Aorta (tissue), 5 donors: Measurements from ENCODE around the gene CYP46A1. TPM values are rescaled to one million over a fixed set of nuclear protein-coding genes. Genes with fewer than 3 reads are reported as not detected.
"Not testable (repeated sequence)": the region's sequence is repeated elsewhere in the genome, so short reads cannot be mapped to it uniquely, and the experiment has no call there.

Experiments
- ATAC-seq: fragments of 200-7000 bp; cut with Tn5 transposase; one replicate; pipeline ENCODE4 v1.9.1; 2022; ENCODE audit warnings: moderate library complexity; ENCODE audit not compliant: low FRiP score
- DNase-seq, 2 donors: peaks; one replicate each; pipeline ENCODE4 v3.0.0-alpha.2; 2020
- H3K27ac ChIP-seq, 2 donors: one replicate each; pipeline ENCODE4 v1.5.1; 2013; ENCODE audit warnings: low read length in 2 of 2, mild to moderate bottlenecking in 2 of 2, moderate library complexity in 2 of 2, control low read depth in 1 of 2, inconsistent platforms in 1 of 2, low read depth in 1 of 2
- H3K27me3 ChIP-seq, 2 donors: one replicate each; pipeline ENCODE4 v1.6.1; 2013; ENCODE audit warnings: control low read depth in 1 of 2, low read length in 1 of 2, mild to moderate bottlenecking in 1 of 2, moderate library complexity in 1 of 2; ENCODE audit not compliant: insufficient read depth in 2 of 2, control insufficient read depth in 1 of 2
- H3K36me3 ChIP-seq, 2 donors: one replicate each; pipeline ENCODE4 v1.6.1; 2013; ENCODE audit warnings: control low read depth in 1 of 2, low read length in 1 of 2, mild to moderate bottlenecking in 1 of 2; ENCODE audit not compliant: insufficient read depth in 2 of 2, control insufficient read depth in 1 of 2
- H3K4me1 ChIP-seq, 2 donors: one replicate each; pipeline ENCODE4 v1.6.1; 2013; ENCODE audit warnings: low read length in 2 of 2, control low read depth in 1 of 2, mild to moderate bottlenecking in 1 of 2, moderate library complexity in 1 of 2; ENCODE audit not compliant: insufficient read depth in 2 of 2, control insufficient read depth in 1 of 2
- H3K4me3 ChIP-seq, 2 donors: one replicate each; pipeline ENCODE4 v1.5.1; 2013; ENCODE audit warnings: low read length in 2 of 2, control low read depth in 1 of 2, mild to moderate bottlenecking in 1 of 2
- H3K9me3 ChIP-seq: one replicate; pipeline ENCODE4 v1.6.1; 2013; ENCODE audit warnings: mild to moderate bottlenecking, low read length; ENCODE audit not compliant: control insufficient read depth
- WGBS, 2 donors: extraction: QIAGEN DNeasy Blood & Tissue Kit; methylation state at CpG; one replicate each; pipeline ENCODE4 v1.1.7; 2013; 5-methylcytosine and 5-hydroxymethylcytosine counted together
- intact Hi-C, 2 donors: fragments of 100-400 bp; cut with DNase I; formaldehyde crosslinking; loops; one replicate each; pipeline versions ENCODE4 v1.14.2 to v1.15.0; 2022
- long read RNA-seq, 2 donors: library from polyadenylated mRNA; unstranded; transcript quantifications; one replicate each; pipeline ENCODE4 v2.0.0, GENCODE V29; 2020 to 2021
- polyA plus RNA-seq, 2 donors: library from polyadenylated mRNA; stranded (reverse); fragments of 200-250 nt; gene quantifications; one replicate each; pipeline ENCODE4 v1.2.3, GENCODE V29; 2013
- total RNA-seq, 2 donors: library from RNA; stranded (reverse); fragmentation: NEBNext Ultra II Directional; extraction: Animal tissue kit (Norgen Biotek cat#: 25700); gene quantifications; one replicate each; pipeline ENCODE4 v1.2.1, GENCODE V29; 2021
- donor health status: healthy with polysubstance abuse.
- donor health status: Bipolar disorder and iron deficiency.
- donor health status: DM: no; HTN: no; CAD: no.
- donor health status: DM: no; HTN: no; CAD: no.
- donor health status: DM: yes; HTN: yes; CAD: no.

The CYP46A1 gene
- total RNA-seq (1 to 10 TPM in 1 of 2 donors, under 1 TPM in 1; 0.68 to 3.7 TPM), polyA plus RNA-seq (under 1 TPM in 1 of 2 donors, not detected in 1; 0.97 TPM)
- long read RNA-seq, donor 1, partial matches to known transcripts, result 1 of 2 reads
- long read RNA-seq, donor 1, other reads (novel, unspliced or antisense), result 1 of 2 reads
- long read RNA-seq, donor 2, partial matches to known transcripts, result 1 of 1 reads
- long read RNA-seq, donor 2, other reads (novel, unspliced or antisense), result 0 of 1 reads

DNA sequence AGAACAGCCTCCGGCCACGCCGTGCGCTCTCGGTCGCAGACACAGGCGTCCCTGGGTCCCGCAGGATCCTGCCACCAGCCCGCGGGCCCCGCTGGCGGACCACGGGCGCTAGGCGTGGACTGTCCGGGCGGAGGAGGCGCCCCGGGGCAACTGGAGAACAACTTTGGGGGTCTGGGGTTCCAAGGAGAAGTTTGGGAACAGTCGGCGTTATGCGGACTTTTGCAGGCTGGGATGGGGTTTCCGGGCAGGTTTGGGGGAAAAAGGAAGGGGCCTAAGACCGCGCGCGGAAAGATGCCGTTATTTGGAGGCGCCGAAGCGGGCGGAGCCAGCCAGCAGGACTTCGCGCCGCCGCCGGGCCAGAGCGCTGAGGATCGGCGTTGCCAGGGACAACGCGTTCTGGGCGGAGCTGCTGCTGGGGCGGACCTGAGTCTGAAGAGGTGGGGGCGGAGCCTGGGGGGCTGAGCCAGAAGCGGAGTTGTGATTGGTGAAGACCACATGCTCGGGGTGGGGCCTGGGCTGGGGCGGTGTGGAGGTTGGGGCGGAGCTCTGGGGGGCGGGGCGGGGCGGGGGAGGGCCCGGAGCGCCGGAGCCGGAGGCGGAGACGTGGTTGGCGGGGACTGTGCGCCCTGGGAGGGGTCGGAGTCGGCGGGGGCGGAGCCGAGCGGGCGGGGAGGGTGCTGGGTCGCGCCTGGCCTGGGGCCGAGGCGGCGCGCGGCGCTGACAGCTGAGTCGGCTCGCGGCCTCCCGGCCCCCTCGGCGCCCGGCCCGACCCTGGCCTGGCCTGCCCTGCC is at the start of gene CYP46A1:
Gene CYP46A1 (plus strand): TSS at position 680 of the 791 bp plus-strand sequence. CDS start 120 bp downstream, outside the sequence.
- intact Hi-C loops, result loop anchor here (1.0 to 10.0 kb wide), 5 partner anchors 108 to 531 kb away; partner anchors contain the start of gene EML1 (in 1 of the 2)
- WGBS, 2 donors, result 0% methylated on average over 45 to 83 of the region's 83 CpGs
- DNase-seq (peak; percentile 100), ATAC-seq (peak; percentile 98)
- Histone ChIP-seq H3K27me3 (no peaks in the 10 kb centered on the region), H3K36me3 (no peaks in the 10 kb centered on the region), H3K9me3 (no peaks in the 10 kb centered on the region), H3K4me3 (peak within 1 kb of the TSS; percentile 55 to 62), H3K4me1 (no peaks in the 10 kb centered on the region), H3K27ac (peak within 1 kb of the TSS in 1 of 2 donors; percentile 64)

DNA sequence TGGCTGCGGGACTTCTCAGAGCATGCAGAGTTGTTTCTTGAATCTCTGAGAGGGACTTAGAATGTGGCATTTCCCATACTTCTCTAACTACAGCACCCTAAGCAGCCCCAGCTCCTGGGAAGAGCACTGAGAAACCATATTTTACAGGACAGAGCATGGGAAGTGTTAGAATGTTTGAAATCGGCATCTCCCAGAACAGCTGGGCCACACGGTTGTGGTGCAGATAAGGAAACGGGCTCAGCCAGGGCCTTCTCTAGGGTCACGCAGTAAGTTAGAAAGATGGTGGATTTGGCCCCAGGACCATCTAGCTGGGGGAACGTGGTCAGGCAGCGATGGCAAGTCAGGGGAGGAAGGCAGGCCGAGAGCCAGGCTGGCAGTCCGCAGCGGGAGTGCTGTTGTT is 49.7 kb upstream of the CYP46A1 start:
- Histone ChIP-seq H3K9me3 (no peaks in the 10 kb centered on the region), H3K27ac (no peak overlapping the region), H3K4me3 (no peak overlapping the region), H3K36me3 (no peaks in the 10 kb centered on the region), H3K27me3 (no peaks in the 10 kb centered on the region), H3K4me1 (no peaks in the 10 kb centered on the region)
- ATAC-seq (no peak), DNase-seq (no peak)
- WGBS, 2 donors, result 84 to 85% methylated on average over 10 of the region's 10 CpGs
- intact Hi-C loops, result no loop called here

DNA sequence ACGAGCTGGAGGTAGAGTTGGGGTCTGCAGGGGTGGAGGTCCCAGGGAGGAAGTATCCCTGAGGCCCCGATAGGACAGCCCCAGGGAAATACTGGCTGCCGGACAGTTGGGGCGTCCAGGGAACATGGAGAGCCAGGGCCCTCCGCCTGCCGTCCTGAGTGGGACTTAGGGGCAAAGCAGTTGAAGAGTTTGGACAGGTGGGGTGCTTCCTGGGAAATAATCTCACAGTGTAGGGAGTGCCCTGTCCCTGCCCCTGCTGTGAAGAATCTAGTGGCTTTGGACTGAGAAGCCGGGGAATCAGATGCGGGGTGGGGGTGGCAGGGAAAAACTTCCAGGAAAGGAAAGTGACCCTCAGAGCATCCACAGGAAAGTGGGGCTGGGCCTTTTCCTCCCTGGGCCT is 49.0 kb upstream of the CYP46A1 start:
- DNase-seq (no peak), ATAC-seq (no peak)
- intact Hi-C loops, result no loop called here
- no peak overlapping the region for H3K27ac ChIP-seq
- no peak overlapping the region for H3K4me3 ChIP-seq
- no peaks in the 10 kb centered on the region for H3K4me1 ChIP-seq
- no peaks in the 10 kb centered on the region for H3K27me3 ChIP-seq
- H3K36me3 ChIP-seq, result no peaks in the 10 kb centered on the region
- 84 to 87% methylated on average over 8 of the region's 8 CpGs for WGBS, 2 donors
- H3K9me3 ChIP-seq, result no peaks in the 10 kb centered on the region

DNA sequence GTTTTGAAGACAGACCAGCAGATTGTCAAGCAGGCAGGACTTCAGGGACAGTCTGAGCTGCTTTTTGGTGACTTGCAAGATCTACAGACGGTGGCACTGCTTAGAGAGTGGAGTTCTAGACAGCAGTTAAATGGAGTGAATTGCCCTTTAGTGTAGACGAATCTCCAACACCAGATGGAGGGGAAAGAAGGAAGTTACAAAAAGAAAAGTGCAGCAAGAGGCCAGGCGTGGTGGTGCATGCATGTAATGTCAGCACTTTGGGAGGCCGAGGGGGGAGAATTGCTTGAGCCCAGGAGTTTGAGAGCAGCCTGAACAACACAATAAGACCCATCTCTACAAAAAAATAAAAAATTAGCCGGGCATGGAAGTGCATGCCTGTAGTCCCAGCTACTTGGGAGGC is 47.6 kb upstream of the CYP46A1 start:
- 87 to 89% methylated on average over 5 of the region's 5 CpGs for WGBS, 2 donors

DNA sequence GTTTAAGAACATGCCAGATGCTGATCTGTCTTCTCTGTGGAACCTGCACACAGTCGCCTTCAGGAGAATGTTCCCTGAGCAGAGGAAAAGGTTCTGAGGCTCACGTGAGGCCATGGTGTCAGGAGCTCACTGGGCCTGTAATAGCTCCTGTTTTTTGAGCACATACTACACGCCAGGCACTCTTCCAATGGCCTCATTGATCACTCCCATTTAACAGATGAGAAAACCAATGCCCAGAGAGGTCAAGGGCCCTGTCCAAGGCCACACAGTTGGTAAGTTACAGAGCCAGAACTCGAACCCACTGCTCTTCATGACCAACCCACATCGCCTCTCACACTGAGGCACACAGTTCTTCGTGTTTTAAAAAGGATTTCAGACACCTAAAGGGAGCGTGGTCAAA is 46.5 kb upstream of the CYP46A1 start:
- WGBS, 2 donors, result 91 to 92% methylated on average over 7 of the region's 7 CpGs
- DNase-seq, result no peak
- Histone ChIP-seq H3K36me3 (no peaks in the 10 kb centered on the region), H3K4me1 (no peaks in the 10 kb centered on the region), H3K9me3 (no peaks in the 10 kb centered on the region), H3K27me3 (no peaks in the 10 kb centered on the region), H3K4me3 (no peak overlapping the region), H3K27ac (no peak overlapping the region)
- no peak for ATAC-seq
- intact Hi-C loops, result no loop called here

More for the DNA sequence above, 47.6 kb upstream of the CYP46A1 start:
- H3K4me1 ChIP-seq, result no peaks in the 10 kb centered on the region
- H3K36me3 ChIP-seq, result no peaks in the 10 kb centered on the region
- H3K9me3 ChIP-seq, result no peaks in the 10 kb centered on the region
- DNase-seq, result no peak
- H3K4me3 ChIP-seq, result no peak overlapping the region
- ATAC-seq, result no peak
- intact Hi-C loops, result no loop called here
- H3K27ac ChIP-seq, result no peak overlapping the region
- H3K27me3 ChIP-seq, result no peaks in the 10 kb centered on the region

DNA sequence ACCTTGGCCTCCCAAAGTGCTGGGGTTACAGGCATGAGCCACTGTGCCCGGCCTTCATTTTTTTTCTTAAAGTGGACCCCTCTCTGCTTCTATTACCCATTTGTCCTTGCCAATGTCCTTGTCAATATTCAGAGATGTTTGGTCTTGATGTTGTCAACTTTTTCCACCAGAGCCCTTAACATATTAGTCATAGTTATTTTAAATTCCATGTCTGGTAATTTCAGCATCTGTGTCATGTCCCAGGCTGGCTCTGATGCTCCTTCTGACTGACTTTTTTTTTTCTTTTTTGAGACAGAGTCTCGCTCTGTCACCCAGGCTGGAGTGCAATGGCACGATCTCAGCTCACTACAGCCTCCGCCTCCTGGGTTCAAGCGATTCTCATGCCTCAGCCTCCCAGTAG is 41.3 kb upstream of the CYP46A1 start:
- H3K9me3 ChIP-seq, H3K4me3 ChIP-seq, H3K36me3 ChIP-seq, H3K27me3 ChIP-seq, intact Hi-C loops, DNase-seq, H3K4me1 ChIP-seq, ATAC-seq, H3K27ac ChIP-seq: not testable (repeated sequence)
- WGBS, 2 donors, result 95 to 97% methylated on average over 5 of the region's 5 CpGs

DNA sequence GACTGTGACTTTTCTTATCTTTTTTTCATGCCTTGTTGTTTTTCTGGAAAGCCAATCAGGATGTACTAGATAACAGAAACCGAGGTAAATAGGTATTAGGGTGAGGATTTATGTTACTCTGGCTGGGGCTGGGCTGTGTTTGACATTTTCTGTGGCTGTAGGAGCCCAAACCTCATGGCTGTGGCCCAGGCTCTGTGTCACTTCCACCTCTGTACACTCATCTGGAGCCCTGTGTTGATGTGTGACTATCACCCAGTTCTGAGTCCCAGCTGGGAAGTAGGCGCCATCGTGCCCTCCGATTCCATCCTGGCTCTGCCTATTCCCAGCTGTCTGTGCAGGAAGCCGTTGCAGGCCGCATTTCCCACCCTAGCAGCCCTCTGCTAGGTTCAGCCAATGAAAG is 40.8 kb upstream of the CYP46A1 start:
- no peaks in the 10 kb centered on the region for H3K9me3 ChIP-seq
- H3K27ac ChIP-seq, result no peak overlapping the region
- DNase-seq (no peak), ATAC-seq (no peak)
- intact Hi-C loops, result no loop called here
- no peaks in the 10 kb centered on the region for H3K27me3 ChIP-seq
- no peaks in the 10 kb centered on the region for H3K36me3 ChIP-seq
- no peak overlapping the region for H3K4me3 ChIP-seq
- no peaks in the 10 kb centered on the region for H3K4me1 ChIP-seq
- 76 to 80% methylated on average over 6 of the region's 6 CpGs for WGBS, 2 donors

DNA sequence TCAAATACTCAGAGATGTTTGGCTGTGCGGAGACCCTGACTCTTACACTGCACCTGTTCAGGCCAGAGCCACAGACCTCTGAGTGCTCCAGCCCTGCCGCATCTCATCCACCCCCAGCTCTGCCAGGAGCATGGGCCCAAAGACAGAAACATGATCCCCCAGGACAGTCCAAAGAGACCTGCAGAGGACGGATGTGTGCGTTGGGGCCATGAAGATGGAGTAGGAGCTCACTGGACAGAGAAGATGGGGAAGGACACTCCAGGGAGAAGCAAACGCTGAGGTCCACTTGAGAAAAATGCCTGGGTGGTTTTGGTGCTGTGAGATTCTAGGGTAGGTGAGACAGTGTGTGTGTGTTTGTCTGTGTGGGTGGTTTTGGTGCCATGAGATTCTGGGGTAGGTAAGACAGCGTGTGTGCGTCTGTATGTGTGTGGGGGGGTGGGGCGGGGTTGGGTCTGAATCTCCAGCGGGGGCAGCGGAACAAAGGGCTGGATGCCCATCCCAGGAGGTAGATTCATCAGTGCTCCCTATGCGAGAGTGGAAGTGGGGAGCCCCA is 40.0 kb upstream of the CYP46A1 start:
- Histone ChIP-seq H3K36me3 (no peaks in the 10 kb centered on the region), H3K9me3 (no peaks in the 10 kb centered on the region), H3K4me1 (no peaks in the 10 kb centered on the region), H3K27me3 (no peaks in the 10 kb centered on the region), H3K4me3 (no peak overlapping the region), H3K27ac (no peak overlapping the region)
- no peak for ATAC-seq
- WGBS, 2 donors, result 94 to 96% methylated on average over 11 of the region's 11 CpGs
- intact Hi-C loops, result no loop called here
- DNase-seq, result no peak
